Measurements from ENCODE around the gene NRTN. TPM values are rescaled to one million over a fixed set of nuclear protein-coding genes. Genes with fewer than 3 reads are reported as not detected.

The NRTN gene
- total RNA-seq, 2 donors from 2014 or later, result 5.8 to 6.4 TPM

- no peak overlapping the region for H3K27ac ChIP-seq (ENCODE audit: low read depth, low read length)
- H3K4me1 ChIP-seq (ENCODE audit: control insufficient read depth, insufficient read depth, low read length), result no peaks in the 10 kb centered on the region
- H3K4me3 ChIP-seq (ENCODE audit: low read length), result no peak overlapping the region
- WGBS, 2 experiments (ENCODE audit: insufficient coverage in 1 of 2, insufficient read length in 1 of 2), result 81 to 90% methylated on average over 4 to 6 of the region's 6 CpGs
- DNase-seq, result no peak
- no peaks in the 10 kb centered on the region for H3K36me3 ChIP-seq (ENCODE audit: control insufficient read depth, insufficient read depth, low read length)
- H3K27ac Mint-ChIP-seq, result no peak overlapping the region
- no peaks in the 10 kb centered on the region for H3K4me1 Mint-ChIP-seq
- no peaks in the 10 kb centered on the region for H3K9me3 ChIP-seq (ENCODE audit: control insufficient read depth, low read length)
- peaks cover 12% of the 10 kb centered on the region for H3K27me3 Mint-ChIP-seq (ENCODE audit: insufficient read depth)
- no peak for TF ChIP-seq CTCF (conservative IDR thresholded peaks at IDR 0.05)
- H3K36me3 Mint-ChIP-seq (ENCODE audit: low read depth), result peaks cover 2% of the 10 kb centered on the region
- no peaks in the 10 kb centered on the region for H3K27me3 ChIP-seq (ENCODE audit: control insufficient read depth, insufficient read depth, low read length, poor library complexity, severe bottlenecking)
- H3K9ac ChIP-seq (ENCODE audit: extremely low read depth, low read length, poor library complexity, severe bottlenecking), result no peak overlapping the region
- no peak overlapping the region for H3K4me3 Mint-ChIP-seq
- H3K9me3 Mint-ChIP-seq, result peaks cover 2% of the 10 kb centered on the region
These were observed 15.9 kb downstream of the NRTN start for GRCh38 chr19:5820785-5821184.

GRCh38 chr19:5821521-5822180, 16.8 kb downstream of the NRTN start:
- Mint-ChIP-seq H3K9me3 (peaks cover 2% of the 10 kb centered on the region), H3K27me3 (ENCODE audit: insufficient read depth) (peaks cover 8% of the 10 kb centered on the region), H3K4me3 (no peak overlapping the region), H3K27ac (no peak overlapping the region), H3K36me3 (ENCODE audit: low read depth) (peaks cover 2% of the 10 kb centered on the region), H3K4me1 (no peaks in the 10 kb centered on the region)
- no peak for TF ChIP-seq CTCF (conservative IDR thresholded peaks at IDR 0.05)
- no peaks in the 10 kb centered on the region for H3K9me3 ChIP-seq (ENCODE audit: control insufficient read depth, low read length)
- WGBS, 2 experiments (ENCODE audit: insufficient coverage in 1 of 2, insufficient read length in 1 of 2), result 87% methylated on average over 8 of the region's 8 CpGs
- no peaks in the 10 kb centered on the region for H3K4me1 ChIP-seq (ENCODE audit: control insufficient read depth, insufficient read depth, low read length)
- no peaks in the 10 kb centered on the region for H3K36me3 ChIP-seq (ENCODE audit: control insufficient read depth, insufficient read depth, low read length)
- no peak overlapping the region for H3K4me3 ChIP-seq (ENCODE audit: low read length)
- DNase-seq, result no peak
- no peak overlapping the region for H3K27ac ChIP-seq (ENCODE audit: low read depth, low read length)
- H3K27me3 ChIP-seq (ENCODE audit: control insufficient read depth, insufficient read depth, low read length, poor library complexity, severe bottlenecking), result no peaks in the 10 kb centered on the region
- no peak overlapping the region for H3K9ac ChIP-seq (ENCODE audit: extremely low read depth, low read length, poor library complexity, severe bottlenecking)

GRCh38 chr19:5822181-5822844, 17.4 kb downstream of the NRTN start:
- TF ChIP-seq CTCF (conservative IDR thresholded peaks at IDR 0.05), result no peak
- Mint-ChIP-seq H3K4me1 (no peaks in the 10 kb centered on the region), H3K9me3 (peaks cover 2% of the 10 kb centered on the region), H3K27me3 (ENCODE audit: insufficient read depth) (peaks cover 2% of the 10 kb centered on the region), H3K4me3 (no peak overlapping the region), H3K27ac (no peak overlapping the region), H3K36me3 (ENCODE audit: low read depth) (peaks cover 2% of the 10 kb centered on the region)
- DNase-seq, result no peak
- Histone ChIP-seq H3K4me1 (ENCODE audit: control insufficient read depth, insufficient read depth, low read length) (no peaks in the 10 kb centered on the region), H3K27ac (ENCODE audit: low read depth, low read length) (no peak overlapping the region), H3K9me3 (ENCODE audit: control insufficient read depth, low read length) (no peaks in the 10 kb centered on the region), H3K9ac (ENCODE audit: extremely low read depth, low read length, poor library complexity, severe bottlenecking) (no peak overlapping the region), H3K27me3 (ENCODE audit: control insufficient read depth, insufficient read depth, low read length, poor library complexity, severe bottlenecking) (no peaks in the 10 kb centered on the region), H3K36me3 (ENCODE audit: control insufficient read depth, insufficient read depth, low read length) (no peaks in the 10 kb centered on the region), H3K4me3 (ENCODE audit: low read length) (no peak overlapping the region)
- WGBS, 2 experiments (ENCODE audit: insufficient coverage in 1 of 2, insufficient read length in 1 of 2), result 87% methylated on average over 28 to 30 of the region's 30 CpGs

Measured in endodermal cell (in vitro differentiated cells).